Frontal cortex (tissue), 4 donors: ENCODE data around the gene SERGEF. TPM values are rescaled to one million over a fixed set of nuclear protein-coding genes. Genes with fewer than 3 reads are reported as not detected.

ENCODE experiments used
- DNase-seq, 2 donors: peaks; one replicate each; pipeline ENCODE4 v3.0.0; 2012; ENCODE audit warnings: low spot score in 2 of 2
- FAIRE-seq: peaks from 2 replicates; lab custom pipeline; 2012; peaks lifted over from hg19 to GRCh38; lab: Jason Lieb, UNC
- total RNA-seq: library from RNA; depleted of rRNA; stranded (reverse); fragments of >200 nt; gene quantifications from one replicate; pipeline ENCODE4 v1.2.3, GENCODE V29; 2014
- donor health status: control.
- donor health status: control.
- donor health status: control.

SERGEF gene
- total RNA-seq, 1 donor from 2014 or later, result 65.2 TPM

- no peak for FAIRE-seq
- DNase-seq, result no peak
Observed at GRCh38 chr11:17767301-17767885, 245.5 kb downstream of the SERGEF start.

GRCh38 chr11:17766590-17766989, 246.3 kb downstream of the SERGEF start:
- DNase-seq (no peak), FAIRE-seq (no peak)

- DNase-seq (no peak), FAIRE-seq (no peak)
Observed at GRCh38 chr11:17766073-17766359, 246.8 kb downstream of the SERGEF start.

- no peak for FAIRE-seq
- no peak for DNase-seq
Observed at GRCh38 chr11:17765356-17766072, 247.3 kb downstream of the SERGEF start.

GRCh38 chr11:17764446-17765218, 248.2 kb downstream of the SERGEF start:
- no peak for DNase-seq
- FAIRE-seq, result no peak

GRCh38 chr11:17763703-17764102, 249.1 kb downstream of the SERGEF start:
- no peak for FAIRE-seq
- DNase-seq, result no peak

- DNase-seq (no peak), FAIRE-seq (no peak)
Observed at GRCh38 chr11:17763244-17763643, 249.6 kb downstream of the SERGEF start.

- DNase-seq (no peak), FAIRE-seq (no peak)
Observed at GRCh38 chr11:17762309-17762974, 250.4 kb downstream of the SERGEF start.

- FAIRE-seq, result no peak
- DNase-seq, result no peak
Observed at GRCh38 chr11:17760102-17761029, 252.5 kb downstream of the SERGEF start.

GRCh38 chr11:17755891-17756290, 257.0 kb downstream of the SERGEF start:
- FAIRE-seq (no peak), DNase-seq (no peak)

- no peak for DNase-seq
- FAIRE-seq, result no peak
Observed at GRCh38 chr11:17753641-17754040, 259.2 kb downstream of the SERGEF start.

- FAIRE-seq (no peak), DNase-seq (no peak)
Observed at GRCh38 chr11:17753153-17753552, 259.7 kb downstream of the SERGEF start.

GRCh38 chr11:17752144-17752543, 260.7 kb downstream of the SERGEF start:
- DNase-seq (no peak), FAIRE-seq (no peak)

GRCh38 chr11:17751558-17751957, 261.3 kb downstream of the SERGEF start:
- no peak for FAIRE-seq
- no peak for DNase-seq

GRCh38 chr11:17750801-17751165, 262.1 kb downstream of the SERGEF start:
- no peak for FAIRE-seq
- DNase-seq, result no peak

GRCh38 chr11:17750013-17750800, 262.6 kb downstream of the SERGEF start:
- FAIRE-seq, result no peak

GRCh38 chr11:17748761-17749721, 263.8 kb downstream of the SERGEF start:
- FAIRE-seq (no peak), DNase-seq (no peak)

More at GRCh38 chr11:17750013-17750800, 262.6 kb downstream of the SERGEF start:
- DNase-seq, result no peak

GRCh38 chr11:17748044-17748443, 264.8 kb downstream of the SERGEF start:
- FAIRE-seq (no peak), DNase-seq (no peak)
